GM21619 (cell line): ENCODE data around the gene SLC5A11.
"Not testable (repeated sequence)": the region's sequence is repeated elsewhere in the genome, so short reads cannot be mapped to it uniquely, and the experiment has no call there.

Source experiments
- ATAC-seq: cut with Tn5 transposase; IDR thresholded peaks from one replicate; pipeline ENCODE4 v1.9.1; 2021; ENCODE audit not compliant: unreplicated experiment

SLC5A11 gene

GRCh38 chr16:24834459-24835335 lies 11.1 kb upstream of the SLC5A11 start:
- ATAC-seq: no peak

DNA sequence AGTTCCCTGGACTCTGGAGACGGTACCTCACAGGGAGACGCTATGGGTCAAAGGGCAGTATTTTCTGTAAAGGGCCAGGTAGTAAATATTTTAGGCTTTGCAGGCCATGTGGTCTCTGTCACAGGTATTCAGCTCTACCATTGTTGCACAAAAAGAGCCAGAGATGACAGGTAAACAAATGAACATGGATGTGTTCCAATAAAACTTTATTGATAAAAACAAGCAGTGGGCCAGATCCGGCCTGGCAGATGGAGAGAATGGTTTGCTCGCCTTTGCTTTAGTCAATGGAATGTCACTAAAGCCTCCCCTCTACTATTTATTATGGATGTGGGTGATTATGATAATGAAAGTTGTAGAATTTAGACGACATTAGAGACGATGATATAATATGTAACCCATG lies 8.9 kb upstream of the SLC5A11 start:
- no peak for ATAC-seq

DNA sequence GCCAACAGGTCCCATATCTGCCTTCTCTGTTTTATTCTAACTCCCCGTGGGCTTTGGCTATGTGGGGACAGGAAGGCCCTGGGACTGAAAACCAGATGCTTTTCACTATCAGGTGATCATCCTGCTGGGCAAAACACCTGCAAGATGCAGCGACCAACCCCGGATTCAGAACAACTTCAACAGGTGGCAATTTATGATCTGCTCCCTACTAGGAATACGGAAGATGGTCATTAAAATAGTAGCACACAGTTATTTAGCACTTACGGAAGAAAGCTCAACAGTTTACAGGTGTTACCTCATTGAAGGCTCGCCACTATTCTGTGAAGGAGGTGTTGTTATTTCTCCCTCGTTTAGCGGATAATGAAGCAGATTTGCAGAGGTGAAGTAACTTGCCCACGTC lies 7.8 kb upstream of the SLC5A11 start:
- ATAC-seq: no peak

DNA sequence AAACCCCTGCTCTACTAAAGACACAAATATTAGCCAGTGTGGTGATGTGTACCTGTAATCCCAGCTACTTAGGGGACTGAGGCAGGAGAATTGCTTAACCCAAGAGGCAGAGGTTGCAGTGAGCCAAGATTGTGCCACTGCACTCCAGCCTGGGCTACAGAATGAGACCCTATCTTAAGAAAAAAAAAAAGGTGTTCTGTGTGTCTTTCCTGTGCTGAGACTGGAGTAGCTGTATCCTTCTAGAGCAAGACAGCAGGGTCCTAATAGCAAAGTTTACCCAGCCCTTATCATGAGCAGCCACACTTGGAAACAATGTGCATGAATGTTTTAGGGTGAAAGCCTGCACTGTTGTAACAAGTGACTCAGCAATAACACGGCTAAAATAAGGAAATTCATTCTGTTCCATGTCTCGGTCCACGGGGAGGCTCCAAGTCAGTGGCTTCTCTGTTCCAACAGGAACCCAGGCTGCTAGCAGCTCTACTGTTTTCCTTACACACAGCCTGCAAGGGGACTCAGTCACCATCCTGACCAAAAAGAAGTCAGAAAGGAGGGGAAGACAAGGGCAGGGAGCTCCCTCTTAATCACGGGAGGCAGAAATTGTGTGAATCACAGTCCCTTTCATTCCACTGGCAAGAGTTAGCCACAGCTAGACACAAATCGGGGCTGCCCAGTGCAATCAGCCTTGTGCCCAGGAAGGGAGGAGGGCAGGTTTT lies 7.1 kb upstream of the SLC5A11 start:
- ATAC-seq: no peak

DNA sequence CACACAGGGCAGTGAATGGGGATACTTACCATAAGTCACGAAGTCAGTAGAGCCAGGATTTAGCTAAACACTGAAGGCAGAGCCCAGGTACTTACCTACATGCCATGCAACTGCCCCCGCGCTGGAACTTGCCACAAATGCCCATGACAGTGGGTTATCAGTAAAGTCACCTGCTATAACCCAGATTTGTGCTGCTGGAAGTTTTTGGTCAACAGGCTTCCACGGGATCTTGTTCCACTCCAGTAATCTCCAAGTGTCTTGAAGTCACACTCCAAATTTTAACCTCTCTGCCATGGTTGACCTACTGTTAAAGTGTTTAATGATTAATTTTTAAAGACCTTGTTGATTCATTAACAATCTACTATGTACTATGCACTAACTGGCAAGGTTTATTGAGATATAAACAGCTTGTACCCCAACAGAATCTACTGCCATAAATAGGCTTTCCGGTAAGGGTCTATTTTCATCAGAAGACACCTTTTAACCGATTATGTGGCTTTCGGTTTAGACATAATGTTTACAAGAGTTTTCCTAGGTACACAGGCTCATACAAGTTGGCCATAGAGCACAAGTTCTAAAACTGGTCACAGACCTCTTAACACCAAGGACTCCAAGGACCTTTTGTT lies 6.3 kb upstream of the SLC5A11 start:
- no peak for ATAC-seq

- ATAC-seq: no peak
These were observed 4.5 kb upstream of the SLC5A11 start for GRCh38 chr16:24841291-24841690.

GRCh38 chr16:24844101-24845030 lies 1.4 kb upstream of the SLC5A11 start:
- no peak for ATAC-seq

DNA sequence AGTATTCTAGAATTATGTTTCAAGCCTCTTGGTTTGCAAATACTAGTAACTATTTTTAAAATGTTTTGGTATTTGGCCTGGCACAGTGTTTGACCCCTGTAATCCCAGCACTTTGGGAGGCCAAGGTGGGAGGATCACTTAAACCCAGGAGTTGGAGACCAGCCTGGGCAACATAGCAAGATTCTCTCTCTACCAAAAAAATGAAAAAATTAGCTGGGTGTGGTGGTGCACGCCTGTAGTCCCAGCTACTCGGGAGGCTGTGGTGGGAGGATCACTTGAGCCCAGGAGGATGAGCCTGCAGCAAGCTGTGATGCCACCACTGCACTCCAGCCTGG lies 765 bp upstream of the SLC5A11 start:
- not testable (repeated sequence) for ATAC-seq

DNA sequence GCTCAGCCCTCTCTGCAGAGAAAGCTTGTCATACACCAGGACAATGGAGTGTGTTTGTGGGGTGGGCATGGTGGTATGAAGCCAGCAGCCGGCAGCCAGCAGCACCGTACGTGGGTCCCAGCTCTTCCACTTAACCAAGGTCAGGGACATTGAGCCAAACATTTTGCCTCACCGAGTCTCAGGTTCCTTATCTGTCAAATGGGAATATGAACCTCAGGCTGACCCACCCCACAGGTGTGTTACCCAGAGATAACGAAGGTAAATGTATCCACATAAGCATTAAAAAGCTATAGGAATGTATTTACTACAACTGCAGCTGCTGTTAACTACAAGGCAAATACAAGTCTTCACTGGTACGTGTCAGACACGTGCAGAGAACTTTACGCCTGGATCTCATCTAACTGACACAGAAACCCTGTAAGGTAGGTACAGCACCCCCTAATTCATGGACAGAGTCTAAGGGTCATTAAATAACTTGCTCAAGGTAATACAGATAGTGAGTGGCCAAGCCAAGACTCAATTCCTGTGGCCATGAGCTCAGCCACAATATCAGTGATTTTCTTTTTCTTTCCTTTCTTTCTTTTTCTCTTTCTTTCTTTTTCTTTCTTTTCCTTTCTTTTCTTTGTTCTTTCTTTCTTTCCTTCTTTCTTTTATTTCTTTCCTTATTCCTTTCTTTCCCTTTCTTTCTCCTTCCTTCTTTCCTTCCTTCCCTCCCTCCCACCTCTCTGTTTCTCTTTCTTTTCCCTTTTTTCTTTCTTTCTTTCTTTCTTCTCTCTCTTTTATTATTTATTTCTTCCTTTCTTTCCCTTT lies 990 bp downstream of the SLC5A11 start:
- no peak for ATAC-seq

DNA sequence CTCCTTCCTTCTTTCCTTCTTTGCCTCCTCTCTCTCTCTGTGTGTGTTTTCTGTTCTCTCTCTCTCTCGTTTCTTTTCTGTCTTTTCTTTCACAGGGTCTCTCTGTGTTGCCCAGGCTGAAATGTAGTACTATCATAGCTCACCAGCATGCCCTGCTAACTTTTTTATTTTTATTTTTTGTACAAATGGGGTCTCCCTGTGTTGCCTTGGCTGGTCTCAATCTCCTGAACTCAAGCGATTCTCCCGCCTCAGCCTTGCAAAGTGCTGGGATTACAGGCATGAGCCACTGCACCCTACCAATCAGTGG lies 1.5 kb downstream of the SLC5A11 start:
- no peak for ATAC-seq

GRCh38 chr16:24848065-24848464 lies 2.3 kb downstream of the SLC5A11 start:
- no peak for ATAC-seq

DNA sequence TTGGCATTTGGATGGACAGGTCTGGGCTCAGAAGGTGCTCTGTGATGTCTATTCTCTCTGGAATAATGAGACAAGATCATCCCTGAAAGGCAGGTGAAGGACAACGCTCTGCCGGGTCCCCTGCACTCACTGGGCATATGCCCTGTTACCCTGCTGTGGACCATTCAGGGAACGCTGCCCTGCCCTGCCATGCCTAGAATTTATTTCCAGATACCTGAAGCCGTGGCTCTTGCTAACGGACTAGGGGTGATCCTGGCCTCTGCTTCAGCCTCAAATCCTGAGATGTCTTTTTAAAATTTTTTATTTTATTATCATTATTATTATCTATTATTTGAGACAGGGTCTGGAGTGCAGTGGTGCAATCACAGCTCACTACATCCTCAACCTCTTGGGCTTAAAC lies 3.9 kb downstream of the SLC5A11 start:
- no peak for ATAC-seq

GRCh38 chr16:24850289-24850938 lies 4.7 kb downstream of the SLC5A11 start:
- ATAC-seq: no peak

GRCh38 chr16:24851700-24852099 lies 5.9 kb downstream of the SLC5A11 start:
- no peak for ATAC-seq

GRCh38 chr16:24852281-24852721 lies 6.5 kb downstream of the SLC5A11 start:
- no peak for ATAC-seq

DNA sequence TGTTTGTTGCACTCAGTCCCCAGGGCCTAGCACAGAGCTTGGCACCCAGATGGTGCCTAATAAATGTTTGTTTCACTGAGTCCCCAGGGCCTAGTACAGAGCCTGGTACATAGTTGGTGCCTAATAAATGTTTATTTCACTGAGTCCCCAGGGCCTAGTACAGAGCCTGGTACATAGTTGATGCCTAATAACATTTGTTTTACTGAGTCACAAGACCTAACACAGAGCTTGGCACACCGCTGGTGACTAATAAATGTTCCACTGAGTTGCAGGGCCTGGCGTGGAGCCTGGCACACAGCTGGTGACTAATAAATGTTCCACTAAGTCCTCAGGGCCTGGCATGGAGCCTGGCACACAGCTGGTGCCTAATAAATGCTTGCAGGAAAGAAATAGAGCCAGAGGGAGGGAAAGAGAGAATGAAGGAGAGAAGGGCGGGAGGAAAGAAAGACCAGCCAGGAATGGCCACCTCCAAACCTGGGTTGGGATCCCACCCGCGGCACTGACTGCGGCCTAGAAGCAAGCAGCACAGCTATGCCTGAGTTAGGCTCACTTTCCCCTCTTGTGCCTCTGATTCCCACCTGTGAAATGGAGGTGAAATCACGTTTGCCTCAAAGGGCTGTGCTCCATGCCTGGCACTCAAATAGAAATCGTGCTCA lies 7.5 kb downstream of the SLC5A11 start:
- ATAC-seq: no peak

DNA sequence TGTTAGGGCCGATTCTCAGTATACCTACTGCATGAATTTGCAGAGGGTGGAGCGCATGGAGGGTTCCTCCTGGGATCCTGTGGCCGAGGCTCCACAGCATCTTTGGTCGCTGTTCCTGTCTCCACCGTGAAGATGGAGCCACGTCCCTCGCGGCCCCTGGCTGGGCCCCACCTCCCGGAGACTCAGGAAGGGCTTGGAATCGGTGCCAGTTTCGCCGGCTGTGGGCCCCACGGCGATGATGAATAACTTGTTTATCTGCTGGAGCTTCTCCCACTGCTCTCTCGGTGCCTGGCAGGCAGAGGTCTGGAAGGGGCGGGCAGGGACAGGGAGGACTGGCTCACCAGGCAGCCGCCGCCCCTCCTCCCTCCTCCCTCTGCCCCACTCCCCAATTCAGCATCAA lies 8.1 kb downstream of the SLC5A11 start:
- no peak for ATAC-seq

GRCh38 chr16:24854607-24855171 lies 8.9 kb downstream of the SLC5A11 start:
- no peak for ATAC-seq

DNA sequence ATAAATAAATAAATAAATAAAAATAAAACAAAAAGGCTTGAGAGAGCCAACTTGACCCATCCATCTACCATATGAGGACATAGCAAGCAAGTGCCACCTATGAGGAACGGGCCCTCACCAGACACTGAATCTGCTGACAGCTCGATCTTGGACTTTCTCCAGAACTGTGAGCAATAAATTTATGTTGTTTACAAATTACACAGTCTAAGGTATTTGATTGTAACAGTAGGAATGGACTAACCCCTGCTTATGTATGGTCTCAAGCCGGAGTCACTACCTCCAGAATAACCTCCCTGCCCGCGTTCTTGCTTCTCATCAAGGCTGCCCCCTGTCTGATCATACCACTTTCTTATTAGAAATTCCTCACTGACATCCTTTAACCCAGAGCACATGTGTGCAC lies 9.9 kb downstream of the SLC5A11 start:
- ATAC-seq: no peak
